ENCODE data around the gene MIB2.
"Not testable (repeated sequence)": the region's sequence is repeated elsewhere in the genome, so short reads cannot be mapped to it uniquely, and the experiment has no call there.

The MIB2 gene

GRCh38 chr1:1615256-1616044, at the start of gene MIB2:
Gene MIB2 (plus strand): TSS chr1:1615500. CDS start chr1:1623453, 7,953 bp downstream.
- peak; percentile 92 to 94 for DNase-seq (ENCODE audit: low read depth in 2 of 2, low spot score in 1 of 2)

- DNase-seq (ENCODE audit: low read depth in 2 of 2, low spot score in 1 of 2) = no peak
These were observed 48.0 kb upstream of the MIB2 start for GRCh38 chr1:1567152-1567875.

- no peak for DNase-seq (ENCODE audit: low read depth in 2 of 2, low spot score in 1 of 2)
These were observed 47.4 kb upstream of the MIB2 start for GRCh38 chr1:1567891-1568291.

DNA sequence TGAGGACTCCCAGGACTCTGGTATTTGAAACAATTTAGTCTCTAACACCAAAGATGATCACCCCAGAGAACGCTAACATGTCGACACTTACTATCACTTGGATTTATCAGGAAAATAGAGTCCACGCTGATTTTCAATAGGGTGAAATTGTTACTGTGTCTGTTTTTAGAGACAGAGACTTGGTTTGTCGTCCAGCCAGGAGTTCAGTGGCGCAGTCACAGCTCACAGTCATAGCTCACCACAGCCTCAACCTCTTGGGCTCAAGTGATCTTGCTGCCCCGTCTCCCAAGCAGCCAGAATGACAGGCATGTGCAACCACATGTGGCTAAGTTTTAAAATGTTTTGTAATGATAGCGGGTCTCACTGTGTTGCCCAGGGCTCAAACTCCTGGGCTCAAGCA, 46.0 kb upstream of the MIB2 start:
- DNase-seq (ENCODE audit: low read depth in 2 of 2, low spot score in 1 of 2) = no peak

- peak; percentile 28 to 44 for DNase-seq (ENCODE audit: low read depth in 2 of 2, low spot score in 1 of 2)
These were observed 41.2 kb upstream of the MIB2 start for GRCh38 chr1:1573843-1574720.

DNA sequence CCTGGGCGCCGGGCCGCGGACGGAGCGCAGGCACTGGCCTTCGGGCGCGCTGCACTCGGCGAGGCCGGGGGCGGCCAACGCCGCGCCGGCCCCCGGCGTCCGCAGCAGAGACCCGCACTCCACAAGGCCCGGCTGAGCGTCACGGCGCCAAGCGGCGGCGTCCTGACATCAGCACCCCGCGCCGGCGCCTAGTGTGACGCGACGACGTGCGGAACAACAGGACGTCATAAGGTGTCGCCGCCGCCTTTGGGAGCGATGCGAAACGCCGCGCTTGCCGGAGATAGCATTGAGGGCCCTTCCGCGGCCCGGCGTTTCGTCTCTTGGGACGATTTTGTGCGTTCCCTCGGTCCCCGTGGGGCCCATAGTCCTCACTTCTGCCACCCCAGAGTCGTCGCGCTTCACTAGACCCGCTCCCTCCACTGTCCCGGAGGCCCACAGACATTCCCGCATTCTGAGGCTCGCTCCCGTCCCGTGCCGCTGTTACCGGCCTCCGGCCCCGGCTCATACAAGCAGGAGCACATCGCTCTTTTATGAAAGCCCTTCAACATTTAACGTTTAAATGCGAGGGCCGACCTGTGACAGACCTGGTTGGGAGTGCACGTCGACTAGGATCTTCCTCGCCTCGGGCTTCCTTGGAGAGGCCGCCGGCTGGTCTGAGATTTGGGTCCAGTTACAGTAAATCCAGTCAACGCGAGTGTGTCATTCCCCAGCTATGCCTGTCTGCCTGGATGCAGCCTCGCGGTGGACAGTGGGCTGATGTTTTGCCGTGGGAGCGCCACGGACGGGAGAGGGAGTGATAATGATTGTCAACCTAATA, 40.4 kb upstream of the MIB2 start, which contains the start of gene SSU72:
SSU72 (minus strand) TSS at position 143 of the 817 bp plus-strand sequence. CDS start 306 bp downstream, outside the sequence.
- peak; percentile 84 to 87 for DNase-seq (ENCODE audit: low read depth in 2 of 2, low spot score in 1 of 2)

- DNase-seq (ENCODE audit: low read depth in 2 of 2, low spot score in 1 of 2) = no peak
These were observed 37.8 kb upstream of the MIB2 start for GRCh38 chr1:1577367-1578011.

DNA sequence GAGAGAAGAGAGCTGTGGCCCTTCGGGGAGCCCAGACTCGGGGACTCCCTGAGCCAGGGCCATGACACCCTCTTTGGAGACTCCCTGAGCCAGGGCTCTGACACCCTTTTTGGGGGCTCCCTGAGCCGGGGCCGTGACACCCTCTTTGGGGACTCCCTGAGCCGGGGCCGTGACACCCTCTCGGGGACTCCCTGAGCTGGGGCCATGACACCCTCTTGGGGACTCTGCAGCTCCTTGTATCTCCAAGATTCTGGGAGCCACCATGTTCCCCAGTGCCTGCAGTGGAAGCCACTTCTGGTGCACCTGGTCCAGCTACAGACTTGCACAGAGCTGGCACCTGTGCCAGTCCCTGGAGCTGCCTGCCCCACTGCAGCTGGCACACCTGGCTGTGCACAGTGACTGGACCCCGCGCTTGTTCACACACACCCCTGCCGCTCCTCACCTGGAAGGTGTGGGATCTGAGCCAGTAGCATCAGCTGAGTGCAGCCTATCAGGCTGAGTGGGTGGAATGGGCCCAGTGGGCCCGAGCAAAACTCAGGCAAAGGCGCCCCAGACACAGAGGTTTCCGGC, 36.8 kb upstream of the MIB2 start:
- no peak for DNase-seq (ENCODE audit: low read depth in 2 of 2, low spot score in 1 of 2)

GRCh38 chr1:1582585-1583346, 32.5 kb upstream of the MIB2 start:
- no peak for DNase-seq (ENCODE audit: low read depth in 2 of 2, low spot score in 1 of 2)

DNA sequence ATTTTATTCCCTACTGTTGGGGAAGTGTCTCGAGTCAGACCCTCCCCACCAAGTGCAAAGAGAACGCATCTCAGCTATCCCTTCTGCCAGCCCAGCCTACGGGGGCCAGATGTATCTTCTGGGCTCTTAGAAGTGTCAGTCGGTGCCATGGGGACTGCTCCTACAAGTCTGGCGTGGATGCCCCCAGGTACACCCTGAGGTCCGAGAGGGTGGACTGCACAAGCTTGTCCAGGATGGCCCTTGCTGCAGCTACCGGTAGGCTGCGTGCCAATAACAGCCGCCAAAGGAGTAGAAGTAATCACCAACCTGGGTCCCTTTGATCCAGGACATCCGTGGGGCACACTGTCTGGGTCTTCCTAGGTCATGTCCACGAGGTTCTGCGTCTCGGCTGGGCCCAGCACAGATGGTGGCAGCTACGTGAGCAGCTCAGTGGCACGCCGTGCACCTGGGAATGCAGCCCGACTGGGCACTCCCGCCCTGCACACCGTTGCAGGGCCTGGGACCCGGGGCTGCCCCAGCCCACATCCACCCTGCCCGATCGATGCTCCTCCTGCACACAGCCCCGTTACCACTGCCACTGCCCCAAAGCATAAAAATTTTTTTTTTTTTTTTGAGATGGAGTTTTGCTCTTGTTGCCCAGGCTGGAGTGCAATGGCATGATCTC, 31.8 kb upstream of the MIB2 start:
- no peak for DNase-seq (ENCODE audit: low read depth in 2 of 2, low spot score in 1 of 2)

GRCh38 chr1:1591452-1591851, 23.8 kb upstream of the MIB2 start:
- DNase-seq (ENCODE audit: low read depth in 2 of 2, low spot score in 1 of 2) = no peak

GRCh38 chr1:1593834-1594601, 21.3 kb upstream of the MIB2 start:
- DNase-seq (ENCODE audit: low read depth in 2 of 2, low spot score in 1 of 2) = no peak

GRCh38 chr1:1594602-1595260, 20.6 kb upstream of the MIB2 start:
- DNase-seq (ENCODE audit: low read depth in 2 of 2, low spot score in 1 of 2) = no peak

DNA sequence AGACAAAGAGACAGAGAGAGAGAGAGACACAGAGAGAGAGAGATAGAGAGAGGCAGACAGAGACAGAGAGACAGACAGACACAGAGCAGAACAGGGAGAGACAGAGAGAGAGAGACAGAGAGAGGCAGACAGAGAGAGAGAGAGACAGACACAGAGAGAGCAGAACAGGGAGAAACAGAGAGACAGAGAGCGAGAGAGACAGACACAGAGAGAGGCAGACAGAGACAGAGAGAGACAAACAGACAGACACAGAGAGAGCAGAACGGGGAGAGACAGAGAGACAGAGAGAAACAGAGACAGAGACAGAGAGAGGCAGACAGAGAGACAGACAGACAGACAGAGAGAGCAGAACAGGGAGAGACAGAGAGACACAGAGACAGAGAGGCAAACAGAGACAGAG, 20.0 kb upstream of the MIB2 start:
- not testable (repeated sequence) for DNase-seq (ENCODE audit: low read depth in 2 of 2, low spot score in 1 of 2)

DNA sequence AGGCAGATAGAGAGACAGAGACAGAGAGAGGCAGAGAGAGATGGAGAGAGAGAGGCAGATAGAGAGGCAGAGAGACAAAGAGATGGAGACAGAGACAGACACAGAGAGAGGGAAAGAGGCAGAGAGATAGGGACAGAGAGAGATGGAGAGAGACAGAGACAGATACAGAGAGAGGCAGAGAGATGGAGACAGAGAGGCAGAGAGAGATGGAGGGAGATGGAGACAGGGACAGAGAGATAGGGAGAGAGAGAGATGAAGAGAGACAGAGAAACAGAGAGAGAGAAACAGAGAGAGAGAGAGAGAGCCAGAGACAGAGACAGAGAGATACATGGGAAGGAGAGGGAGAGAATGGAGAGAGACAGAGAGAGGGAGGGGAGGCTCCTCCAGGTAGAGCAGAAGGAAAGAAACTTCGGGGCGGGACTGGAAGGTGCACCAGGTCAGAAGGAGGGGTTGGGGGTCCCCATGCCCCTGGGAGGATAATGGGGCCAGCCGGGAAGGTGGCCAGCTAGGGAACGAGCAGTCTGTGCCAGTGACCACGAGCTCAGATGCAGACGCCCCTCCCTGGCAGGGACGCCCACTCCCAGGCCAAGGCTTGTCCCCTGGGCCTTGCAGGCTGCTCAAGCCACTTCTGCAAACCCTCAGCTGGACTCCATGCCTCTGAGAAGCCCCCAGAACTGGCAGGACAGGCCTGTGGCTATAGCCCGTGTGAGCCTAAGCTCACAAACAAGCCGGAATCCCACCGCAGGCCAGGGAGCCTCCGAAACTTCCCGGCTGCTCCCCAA, 18.6 kb upstream of the MIB2 start:
- no peak for DNase-seq (ENCODE audit: low read depth in 2 of 2, low spot score in 1 of 2)

DNA sequence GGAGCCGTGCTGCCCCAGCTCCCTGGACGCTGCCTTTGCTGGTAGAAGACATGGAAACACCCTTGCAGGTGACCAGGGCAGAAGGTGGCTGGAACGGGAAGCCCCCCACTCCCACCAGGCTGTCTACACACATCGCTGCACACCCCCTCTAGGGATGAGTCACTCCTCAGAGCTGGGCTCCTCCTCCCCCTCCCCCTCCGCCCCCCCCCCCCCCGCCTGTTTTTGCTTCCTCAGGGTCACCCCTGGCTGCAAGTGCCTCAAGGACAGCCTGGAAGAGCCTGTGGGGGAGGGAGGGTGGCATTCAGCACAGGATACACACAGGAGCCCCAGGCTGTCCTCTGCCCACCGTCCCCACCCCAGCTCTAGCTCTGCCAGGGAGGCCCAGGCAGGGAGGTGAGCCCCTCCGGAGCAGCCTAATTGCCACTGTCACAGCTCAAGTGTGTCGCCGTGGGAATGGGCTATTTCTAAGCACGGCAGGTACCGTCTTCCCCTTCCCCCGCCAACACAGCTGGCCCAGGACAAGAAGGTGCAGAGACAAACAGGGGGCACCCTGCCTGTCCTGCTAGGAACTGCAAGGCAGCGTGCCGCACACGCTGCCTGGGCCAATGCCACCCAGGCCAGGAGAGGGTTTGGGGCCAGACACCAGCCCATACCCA, 17.9 kb upstream of the MIB2 start:
- DNase-seq (ENCODE audit: low read depth in 2 of 2, low spot score in 1 of 2) = no peak

All from stimulated activated CD8-positive, alpha-beta memory T cell treated with anti-CD3 and anti-CD28 coated beads, Interleukin-4, amount 100 ng/mL, for 4 hours (primary cell).